T47D (cell line): ENCODE data around the gene CBFA2T3.
A peak's percentile ranks its signal among the peaks of the same experiment; 100 is the strongest.

Experiments
- DNase-seq, 2 experiments: peaks; one replicate each; pipeline versions ENCODE4 v3.0.0 to v3.0.0-alpha.2; 2011 to 2012; ENCODE audit warnings: low read depth in 1 of 2, low spot score in 1 of 2
- JUND ChIP-seq: IDR thresholded peaks from 2 replicates; pipeline ENCODE4 v1.6.1; 2012; ENCODE audit warnings: low read depth
- in situ Hi-C: cut with HindIII; loops from 2 replicates; pipeline ENCODE4 v1.10.0; 2016; ENCODE audit warnings: low sequenced_read_pairs, low pct_unique_long_range_greater_than_20kb

CBFA2T3 gene

DNA sequence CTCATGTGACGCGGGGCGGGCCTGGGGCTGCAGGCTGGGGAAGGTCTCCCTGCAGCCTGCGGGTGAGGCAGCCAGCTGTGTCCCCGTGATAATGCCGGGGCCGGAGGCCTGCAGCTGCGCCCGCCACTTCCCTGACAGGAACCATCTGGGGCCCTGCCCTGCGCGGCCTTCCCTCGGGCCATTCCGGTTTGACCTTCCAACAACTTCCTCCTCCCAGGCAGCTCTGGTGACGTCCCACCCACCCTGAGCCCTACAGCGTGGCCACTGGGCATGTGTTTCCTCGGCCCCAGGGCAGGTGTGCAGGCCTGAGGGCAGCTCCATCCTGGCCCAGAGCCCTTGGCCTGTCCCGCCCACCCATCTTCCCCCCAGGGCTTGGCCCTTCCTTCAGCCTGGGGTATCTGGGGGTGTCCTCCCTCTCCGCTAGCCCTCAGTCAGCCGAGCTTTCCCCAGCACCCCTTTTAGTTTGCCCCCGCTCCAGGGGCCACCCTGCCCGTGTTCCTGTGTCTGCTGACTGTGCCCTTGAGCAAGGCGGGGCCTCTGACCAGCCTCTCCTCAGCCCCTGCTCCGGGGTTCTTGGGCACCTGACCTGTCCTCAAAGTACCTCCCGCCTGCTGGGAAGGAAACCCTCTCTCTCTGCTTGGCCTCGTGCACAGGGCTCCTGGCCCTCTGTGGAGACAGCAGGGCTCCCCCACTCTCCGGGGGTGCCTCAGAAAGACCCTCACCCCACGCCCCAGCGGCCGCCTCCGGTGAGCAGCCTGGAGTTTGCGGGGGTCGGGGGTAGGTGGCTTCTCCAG lies at the start of gene CBFA2T3:
Gene CBFA2T3 (minus strand): TSS at position 190 of the 794 bp plus-strand sequence. CDS start 400 bp downstream, outside the sequence.
- no peak for TF ChIP-seq JUND
- in situ Hi-C loops = no loop called here
- DNase-seq = no peak

DNA sequence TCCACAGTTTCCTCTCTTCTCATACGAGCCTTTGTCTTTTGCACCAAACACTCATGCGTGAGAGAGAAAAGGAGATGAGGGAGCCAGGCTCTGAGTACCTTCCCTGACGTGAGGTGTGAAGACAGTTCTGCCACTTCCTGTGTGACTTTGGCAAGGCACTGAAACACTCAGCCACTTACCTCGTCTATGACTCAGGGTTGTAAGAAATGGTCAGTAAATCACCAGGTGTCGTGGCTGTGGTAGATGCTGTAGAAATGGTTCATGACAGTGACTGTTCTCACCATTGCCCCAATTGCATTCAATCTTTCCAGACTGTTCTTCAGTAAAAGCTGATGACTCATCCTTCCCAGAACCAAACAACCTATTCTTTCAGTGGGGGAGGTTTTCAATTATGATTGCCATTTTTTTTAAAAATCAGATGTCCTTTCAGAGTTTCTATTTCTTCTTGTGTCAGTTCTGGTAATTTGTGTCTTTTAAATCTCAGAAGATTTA lies 49.2 kb upstream of the CBFA2T3 start:
- TF ChIP-seq JUND = no peak
- in situ Hi-C loops = no loop called here
- DNase-seq = no peak

DNA sequence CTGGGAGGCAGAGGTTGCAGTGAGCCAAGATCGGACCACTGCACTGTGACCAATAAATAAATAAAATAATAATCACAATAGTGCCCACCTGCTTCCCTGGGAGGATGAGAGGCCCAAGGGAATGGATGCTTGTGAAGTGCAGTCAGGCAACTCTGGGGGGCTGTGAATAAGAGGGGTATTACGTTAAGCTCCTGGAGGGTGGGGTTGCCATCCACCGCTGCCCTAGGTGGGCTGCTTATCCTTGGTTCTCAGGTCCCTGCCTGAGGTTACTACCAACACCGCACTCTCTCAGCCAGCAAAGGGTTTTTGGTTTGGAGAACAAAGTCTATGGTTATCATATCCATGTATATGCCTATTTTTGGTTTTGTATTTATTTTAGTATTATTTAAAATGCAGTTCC lies 48.6 kb upstream of the CBFA2T3 start:
- in situ Hi-C loops = no loop called here
- no peak for DNase-seq
- no peak for TF ChIP-seq JUND

DNA sequence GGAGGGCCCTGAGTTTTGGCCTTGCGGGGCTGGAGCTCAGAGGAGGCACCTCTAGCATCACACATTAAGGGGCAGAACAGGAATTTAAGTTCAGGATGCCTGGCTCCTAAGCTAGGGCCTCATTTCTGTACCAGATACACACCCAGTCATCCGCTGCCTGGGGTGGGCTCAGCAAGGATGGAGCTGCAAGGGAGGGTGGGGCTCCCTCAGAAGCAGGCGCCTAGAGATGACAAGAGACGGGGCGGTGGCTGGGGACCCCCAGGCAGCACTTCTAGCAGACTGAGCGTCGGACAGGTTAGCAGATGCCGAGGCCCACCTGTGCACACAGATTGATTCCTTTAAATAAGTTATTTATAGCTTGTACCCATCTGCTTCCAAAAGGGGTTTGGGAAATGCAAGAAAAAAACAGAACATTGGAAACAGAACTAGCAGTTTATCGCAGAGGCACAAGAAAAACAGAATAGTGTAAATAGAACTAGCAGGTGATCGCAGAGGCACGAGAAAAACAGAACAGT lies 47.6 kb upstream of the CBFA2T3 start:
- no peak for DNase-seq
- in situ Hi-C loops = no loop called here
- no peak for TF ChIP-seq JUND

DNA sequence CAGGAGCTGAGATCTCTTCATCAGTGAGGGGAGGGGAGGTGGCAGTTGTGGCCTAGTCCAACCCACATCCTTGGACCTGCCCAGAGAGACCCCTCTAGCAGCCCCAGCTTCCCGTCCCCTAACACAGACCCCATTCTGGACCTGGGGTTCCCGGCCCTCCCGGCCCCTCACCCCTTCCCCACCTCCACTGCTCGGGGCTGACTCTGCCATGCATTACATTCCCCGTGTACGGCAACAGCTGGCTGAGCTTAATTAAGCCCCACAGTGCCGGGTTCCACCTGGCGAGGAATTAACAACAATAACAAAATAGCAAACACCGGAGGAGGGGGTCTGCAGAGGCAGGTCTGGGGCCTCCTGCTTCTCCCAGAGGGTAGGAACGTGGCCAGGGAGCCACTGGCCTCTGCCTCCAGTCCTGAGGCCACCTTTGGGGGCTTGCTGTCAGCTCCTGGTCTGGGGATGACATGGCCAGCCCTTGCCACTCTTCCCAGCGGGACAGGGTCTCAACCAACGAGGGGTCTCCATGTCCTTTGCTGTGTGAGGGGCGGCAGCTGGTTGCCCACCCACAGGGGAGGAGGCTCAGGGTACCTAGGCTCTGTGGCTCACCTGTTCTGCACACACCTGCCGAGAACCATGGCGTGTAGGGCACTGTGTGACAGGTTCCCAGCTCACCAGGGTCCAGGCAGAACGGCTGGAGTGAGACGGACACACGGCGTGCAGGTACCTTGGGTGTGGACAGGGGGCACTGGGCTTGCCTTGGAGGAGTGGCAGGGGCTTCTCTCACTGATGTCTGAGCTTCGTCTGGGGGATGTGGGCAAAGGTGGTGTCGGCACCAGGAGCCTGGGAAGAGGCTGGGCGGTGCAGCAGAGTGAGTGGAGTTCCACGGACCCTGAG lies 46.9 kb upstream of the CBFA2T3 start:
- DNase-seq = no peak
- in situ Hi-C loops = no loop called here

DNA sequence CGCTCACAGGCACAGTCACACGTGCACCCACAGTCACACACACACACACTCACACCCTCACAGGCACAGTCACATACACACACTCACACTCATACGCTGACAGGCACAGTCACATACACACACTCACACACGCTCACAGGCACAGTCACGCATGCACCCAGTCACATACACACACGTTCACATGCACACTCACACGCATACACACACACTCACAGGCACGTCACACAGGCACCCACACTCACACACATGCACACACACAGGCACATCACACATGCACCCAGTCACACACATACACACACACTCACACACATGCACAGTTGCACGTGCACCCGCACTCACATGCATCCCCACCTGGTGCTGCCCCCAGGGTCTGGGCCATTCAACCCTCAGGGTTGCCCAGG lies 46.1 kb upstream of the CBFA2T3 start:
- in situ Hi-C loops = no loop called here
- TF ChIP-seq JUND = no peak
- no peak for DNase-seq

More for the DNA sequence above, 46.9 kb upstream of the CBFA2T3 start:
- no peak for TF ChIP-seq JUND

DNA sequence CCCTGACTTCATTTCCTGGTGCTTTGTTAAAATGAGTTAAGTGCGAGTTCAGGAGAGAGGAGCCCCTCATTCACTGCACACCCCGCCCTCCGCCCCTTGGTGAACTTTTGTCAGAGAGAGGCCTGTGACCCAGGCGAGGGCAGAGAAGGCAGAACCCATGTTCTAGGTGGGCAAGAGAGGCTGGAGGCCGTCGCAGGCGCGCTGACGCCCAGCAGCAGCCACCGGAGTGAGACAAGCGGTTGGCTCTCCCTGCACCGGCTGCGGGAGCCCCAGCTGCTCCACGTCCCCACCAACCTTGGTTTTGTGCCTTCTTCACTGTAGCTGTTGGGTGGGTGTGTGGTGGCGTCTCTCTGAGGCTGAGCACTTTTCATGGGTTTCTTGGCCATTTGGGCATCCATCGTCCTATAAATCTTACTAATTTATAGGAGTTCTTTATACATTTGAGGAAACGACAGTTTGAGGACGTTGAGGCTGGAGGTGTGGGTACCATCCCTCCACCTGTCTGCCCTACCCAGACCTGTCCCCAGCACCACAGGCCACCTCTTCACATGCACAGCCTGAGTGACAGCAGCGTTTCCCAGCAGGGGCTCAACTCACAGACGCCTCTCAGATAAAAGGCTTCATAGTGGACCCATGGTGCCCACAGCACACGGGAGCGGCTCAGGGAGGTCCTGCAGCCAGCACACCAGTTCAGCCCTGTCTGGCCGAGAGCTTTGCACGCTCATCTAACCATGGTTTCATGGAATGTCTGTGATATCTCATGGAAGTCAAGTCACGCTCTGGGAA lies 45.2 kb upstream of the CBFA2T3 start:
- in situ Hi-C loops = no loop called here
- no peak for TF ChIP-seq JUND
- no peak for DNase-seq

DNA sequence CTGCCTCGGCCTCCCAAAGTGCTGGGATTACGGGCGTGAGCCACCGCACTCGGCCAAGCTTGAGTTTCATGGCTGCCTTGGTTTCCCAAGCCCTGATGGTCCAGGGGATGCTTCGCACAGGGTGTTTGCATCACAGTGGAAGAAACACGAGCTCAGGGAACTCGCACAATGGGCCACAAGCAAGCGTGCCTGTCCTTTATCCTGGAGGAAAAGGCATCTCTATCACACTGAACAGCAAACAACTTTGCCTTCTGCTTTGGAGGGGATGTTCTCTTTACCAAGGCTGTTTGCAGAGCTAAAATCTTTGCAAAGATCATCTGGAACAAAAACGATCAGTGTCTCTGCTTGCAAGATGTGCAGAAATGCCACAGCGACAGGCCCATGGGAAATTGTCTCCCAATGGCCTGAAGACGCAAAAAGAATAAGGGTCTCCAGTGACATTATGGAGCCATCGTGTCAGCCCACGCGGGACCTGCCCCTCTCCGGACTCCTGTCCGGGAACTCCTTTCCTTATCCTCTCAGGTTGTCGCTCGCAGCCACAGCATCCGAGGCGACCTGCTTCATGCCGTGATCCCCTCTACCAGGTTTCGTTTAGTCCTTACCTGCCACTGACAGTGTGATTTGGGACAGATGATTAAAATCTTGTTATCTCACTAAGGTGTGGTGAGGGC lies 44.1 kb upstream of the CBFA2T3 start:
- in situ Hi-C loops = no loop called here
- TF ChIP-seq JUND = no peak
- DNase-seq = no peak

DNA sequence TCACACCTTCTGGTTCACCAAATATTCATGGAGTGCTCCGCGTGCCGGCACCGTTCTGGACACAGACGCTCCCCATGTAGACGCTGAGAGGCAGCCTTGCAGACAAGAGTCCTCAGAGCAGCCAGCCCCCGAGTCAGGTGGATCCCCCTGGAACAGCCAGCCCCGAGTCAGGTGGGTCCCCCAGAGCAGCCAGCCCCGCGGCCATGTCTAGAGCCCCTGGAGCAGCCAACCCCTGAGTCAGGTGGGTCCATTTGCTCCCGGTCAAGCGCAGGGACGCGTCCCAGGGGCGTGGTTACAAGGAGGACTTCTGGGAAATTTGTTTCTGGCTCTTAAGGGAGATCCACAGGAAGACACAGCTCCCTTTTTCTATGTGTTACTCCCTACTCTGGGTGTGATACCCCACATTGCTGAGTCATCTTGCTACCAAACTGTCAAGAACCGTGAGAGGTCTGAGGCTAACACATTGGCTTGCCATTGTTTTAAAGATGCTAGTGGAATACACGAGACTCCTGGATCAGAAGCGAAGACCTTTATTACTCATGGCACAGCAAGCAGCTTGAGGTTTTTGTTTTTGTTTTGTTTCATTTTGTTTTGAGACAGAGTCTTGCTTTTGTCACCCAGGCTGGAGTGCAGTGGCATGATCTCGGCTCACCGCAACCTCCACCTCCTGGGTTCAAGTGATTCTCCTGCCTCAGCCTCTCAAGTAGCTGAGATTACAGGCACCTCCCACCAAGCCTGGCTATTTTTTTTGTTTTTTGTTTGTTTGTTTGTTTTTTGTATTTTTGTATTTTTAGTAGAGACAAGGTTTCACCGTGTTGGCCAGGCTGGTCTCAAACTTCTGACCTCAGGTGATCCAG lies 43.3 kb upstream of the CBFA2T3 start:
- in situ Hi-C loops = no loop called here
- DNase-seq = peak in 1 of 2 experiments; percentile 38
- TF ChIP-seq JUND = no peak

DNA sequence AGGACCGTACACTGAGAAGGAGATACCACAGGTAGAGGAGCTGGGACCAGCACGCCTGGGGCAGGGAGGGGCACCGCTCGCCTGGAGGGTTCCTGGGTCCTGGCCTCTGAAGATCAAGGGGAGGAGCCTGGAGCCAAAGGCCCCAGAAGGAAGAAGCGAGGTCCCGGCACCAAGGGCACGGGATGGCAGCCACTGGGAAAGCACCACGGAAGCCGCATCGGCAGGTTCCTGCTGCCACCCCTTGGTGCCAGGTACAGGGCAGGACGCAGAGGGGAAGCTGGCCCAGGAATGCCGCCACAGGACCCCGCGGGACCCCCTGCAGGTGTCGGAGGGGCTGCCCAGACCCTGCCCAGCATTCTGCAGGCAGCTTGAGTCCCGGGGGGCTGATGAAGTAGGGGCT lies 42.5 kb upstream of the CBFA2T3 start:
- in situ Hi-C loops = no loop called here
- DNase-seq = no peak
- TF ChIP-seq JUND = no peak
